ENCODE results near the gene SMIM5.

DNA sequence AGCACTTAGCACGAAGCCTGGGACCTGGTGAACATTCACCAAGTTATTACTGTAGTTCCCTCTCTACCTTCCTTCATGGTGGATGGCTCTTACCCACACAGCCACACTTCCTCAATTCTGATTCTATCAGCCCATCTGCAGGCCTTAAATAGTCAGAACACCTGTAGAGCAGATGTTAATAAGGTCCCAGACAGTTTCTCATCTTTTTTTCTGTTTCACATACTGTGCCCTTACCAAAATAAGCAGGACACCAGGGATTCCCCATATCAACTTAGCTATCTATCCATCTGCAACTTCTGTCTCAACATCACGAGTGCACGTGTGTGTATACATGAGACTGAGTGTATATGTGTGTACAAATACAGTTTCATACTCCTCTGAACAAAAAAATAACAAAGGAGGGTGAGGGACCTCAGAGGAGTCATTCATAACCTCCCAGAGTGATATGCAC is 30.9 kb downstream of the SMIM5 start:
- TF ChIP-seq CTCF (IDR thresholded peaks at IDR 0.05) (no peak), POLR2A (IDR thresholded peaks at IDR 0.05) (no peak), EP300 (IDR thresholded peaks at IDR 0.05) (no peak)
